ENCODE measurements around the gene GRIFIN.

GRIFIN gene

GRCh38 chr7:2437537-2438148 lies 38.6 kb downstream of the GRIFIN start:
- no peak for DNase-seq (ENCODE audit: low read depth in 1 of 2, low spot score in 1 of 2)
- in situ Hi-C loops (cut with HindIII; ENCODE audit: low pct_unique_long_range_greater_than_20kb, low sequenced_read_pairs), result no loop called here
- TF ChIP-seq JUND (IDR thresholded peaks at IDR 0.05; ENCODE audit: low read depth), result no peak

DNA sequence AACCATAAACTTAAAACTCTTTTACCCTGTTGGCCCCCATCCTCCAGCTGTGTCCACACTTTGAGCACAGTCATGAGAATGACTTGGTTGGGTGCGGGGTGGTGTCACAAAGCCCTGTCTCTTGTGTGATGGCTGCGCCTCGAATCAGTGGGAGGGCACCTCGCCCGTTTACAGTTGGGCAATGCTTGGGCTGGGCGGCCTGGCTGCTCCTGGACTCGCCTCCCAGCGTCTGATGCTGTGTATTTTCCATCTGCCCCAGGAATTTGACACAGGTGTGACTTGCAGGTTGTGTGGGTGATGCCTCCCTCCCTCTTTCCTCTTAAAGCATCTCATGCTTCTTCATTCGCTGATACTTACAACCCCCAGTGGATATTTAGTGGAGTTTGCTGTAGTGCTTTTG lies 39.1 kb downstream of the GRIFIN start:
- in situ Hi-C loops (cut with HindIII; ENCODE audit: low pct_unique_long_range_greater_than_20kb, low sequenced_read_pairs), result no loop called here
- TF ChIP-seq JUND (IDR thresholded peaks at IDR 0.05; ENCODE audit: low read depth), result no peak
- peak; percentile 54 to 61 for DNase-seq (ENCODE audit: low read depth in 1 of 2, low spot score in 1 of 2)

DNA sequence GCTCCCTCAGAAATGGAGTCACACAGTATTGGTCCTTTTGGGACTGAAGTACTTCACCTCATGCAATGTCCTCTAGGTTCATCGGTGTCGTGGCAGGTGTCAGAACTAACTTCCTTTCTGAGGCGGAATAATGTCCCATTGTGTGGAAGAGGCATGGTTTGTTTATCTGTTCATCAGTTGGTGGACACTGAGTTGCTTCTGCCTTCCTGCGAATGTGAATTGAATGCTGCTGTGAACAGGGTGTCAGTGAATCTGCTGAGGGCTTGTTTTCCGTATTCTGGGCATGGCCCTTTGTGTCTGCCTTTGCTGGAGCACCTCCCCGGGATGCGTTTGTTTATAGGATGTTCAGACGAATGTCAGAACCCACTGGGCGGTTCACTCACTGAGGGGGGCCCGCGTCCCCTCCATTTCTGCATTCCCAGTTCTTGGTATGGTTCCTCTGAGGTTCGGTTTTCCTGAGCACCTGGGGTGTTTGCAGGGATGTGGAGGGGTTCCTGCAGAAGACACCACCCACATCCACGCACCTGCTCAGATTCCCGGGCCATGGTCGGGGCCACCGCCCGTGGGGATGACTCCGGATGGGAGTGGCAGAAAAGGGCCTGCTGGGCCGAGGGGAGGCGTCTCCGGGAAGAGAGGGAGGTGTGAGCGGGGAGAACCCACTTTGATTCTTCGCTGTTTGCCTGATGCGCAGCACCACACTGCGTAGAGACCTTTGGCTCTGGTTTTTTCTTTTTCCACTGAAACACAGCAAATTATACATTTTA lies 39.7 kb downstream of the GRIFIN start:
- no peak for TF ChIP-seq JUND (IDR thresholded peaks at IDR 0.05; ENCODE audit: low read depth)
- no peak for DNase-seq (ENCODE audit: low read depth in 1 of 2, low spot score in 1 of 2)

GRCh38 chr7:2435146-2435545 lies 41.1 kb downstream of the GRIFIN start:
- TF ChIP-seq JUND (IDR thresholded peaks at IDR 0.05; ENCODE audit: low read depth), result no peak
- no peak for DNase-seq (ENCODE audit: low read depth in 1 of 2, low spot score in 1 of 2)
- in situ Hi-C loops (cut with HindIII; ENCODE audit: low pct_unique_long_range_greater_than_20kb, low sequenced_read_pairs), result no loop called here

More for the DNA sequence above, 39.7 kb downstream of the GRIFIN start:
- in situ Hi-C loops (cut with HindIII; ENCODE audit: low pct_unique_long_range_greater_than_20kb, low sequenced_read_pairs), result no loop called here

- in situ Hi-C loops (cut with HindIII; ENCODE audit: low pct_unique_long_range_greater_than_20kb, low sequenced_read_pairs), result no loop called here
- TF ChIP-seq JUND (IDR thresholded peaks at IDR 0.05; ENCODE audit: low read depth), result no peak
- no peak for DNase-seq (ENCODE audit: low read depth in 1 of 2, low spot score in 1 of 2)
These were observed 42.3 kb downstream of the GRIFIN start for GRCh38 chr7:2433713-2434550.

- in situ Hi-C loops (cut with HindIII; ENCODE audit: low pct_unique_long_range_greater_than_20kb, low sequenced_read_pairs), result no loop called here
- TF ChIP-seq JUND (IDR thresholded peaks at IDR 0.05; ENCODE audit: low read depth), result no peak
- no peak for DNase-seq (ENCODE audit: low read depth in 1 of 2, low spot score in 1 of 2)
These were observed 43.1 kb downstream of the GRIFIN start for GRCh38 chr7:2432910-2433712.

DNA sequence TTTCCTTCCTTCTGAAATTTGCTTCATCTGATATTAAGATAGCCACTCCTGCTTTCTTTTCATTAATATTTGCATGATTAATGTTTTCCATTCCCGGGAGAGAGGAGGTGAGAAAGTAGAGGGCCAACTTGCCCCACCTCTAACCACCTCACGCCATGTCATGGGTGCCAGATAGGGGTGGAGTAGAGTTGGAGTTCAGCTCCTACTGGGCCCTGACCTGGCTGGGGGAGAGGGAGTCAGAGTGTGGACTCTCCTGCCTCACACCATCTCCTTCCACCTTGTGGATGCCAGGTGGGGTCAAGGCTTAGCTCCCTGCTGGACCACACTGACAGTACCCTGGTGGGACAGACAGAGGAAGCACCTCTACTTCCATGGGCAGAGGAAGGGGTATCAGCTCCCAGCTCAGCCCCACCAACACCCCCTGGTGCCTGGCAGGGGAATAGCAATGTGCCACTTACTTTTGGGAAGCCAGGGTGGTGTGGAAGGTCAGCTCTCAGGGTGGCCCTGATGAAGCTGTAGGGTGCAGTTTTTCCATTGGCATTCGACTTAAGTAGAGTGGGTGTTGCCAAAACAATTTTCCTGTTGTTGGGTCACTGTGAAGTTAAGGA lies 44.8 kb downstream of the GRIFIN start:
- TF ChIP-seq JUND (IDR thresholded peaks at IDR 0.05; ENCODE audit: low read depth), result no peak
- DNase-seq (ENCODE audit: low read depth in 1 of 2, low spot score in 1 of 2), result no peak
- in situ Hi-C loops (cut with HindIII; ENCODE audit: low pct_unique_long_range_greater_than_20kb, low sequenced_read_pairs), result no loop called here

- in situ Hi-C loops (cut with HindIII; ENCODE audit: low pct_unique_long_range_greater_than_20kb, low sequenced_read_pairs), result no loop called here
- no peak for TF ChIP-seq JUND (IDR thresholded peaks at IDR 0.05; ENCODE audit: low read depth)
- DNase-seq (ENCODE audit: low read depth in 1 of 2, low spot score in 1 of 2), result no peak
These were observed 50.4 kb downstream of the GRIFIN start for GRCh38 chr7:2425749-2426148.
